Measurements from ENCODE around the gene PLEKHM1. TPM values are rescaled to one million over a fixed set of nuclear protein-coding genes. Genes with fewer than 3 reads are reported as not detected.

Gene PLEKHM1
- total and polyA plus RNA-seq, 2 of the 13 experiments (the other 11 are each of a cell fraction or from before 2014, with no cell fraction given), result 7.6 to 13.5 TPM

- 0 out of 2 replicates have a peak, but pooled peaks have one; percentile 7 for TF ChIP-seq ZNF281 (CRISPR knock-in tag; IDR thresholded peaks at IDR 0.05; ENCODE audit: borderline replicate concordance)
- peak; percentile 54; the same call in 1 of the 2 replicates for TF ChIP-seq SP5 (CRISPR knock-in tag; IDR thresholded peaks at IDR 0.05; ENCODE audit: borderline replicate concordance, low read depth)
- TF ChIP-seq ZNF768 (CRISPR knock-in tag; IDR thresholded peaks at IDR 0.05), result peak; percentile 96
- TF ChIP-seq ZNF496 (CRISPR knock-in tag; IDR thresholded peaks at IDR 0.05; ENCODE audit: insufficient replicate concordance), result no peak
- TF ChIP-seq TEAD3 (CRISPR knock-in tag; optimal IDR thresholded peaks at IDR 0.05; ENCODE audit: borderline replicate concordance), result peak; percentile 10
- TF ChIP-seq ZBTB49 (CRISPR knock-in tag; IDR thresholded peaks at IDR 0.05; ENCODE audit: borderline replicate concordance), result no peak
- TF ChIP-seq TBP (CRISPR knock-in tag; IDR thresholded peaks at IDR 0.05), result no peak
- TF ChIP-seq LCORL (IDR thresholded peaks at IDR 0.05), result peak; percentile 84
- no peak for TF ChIP-seq LCORL (CRISPR knock-in tag; IDR thresholded peaks at IDR 0.05)
- no peak for TF ChIP-seq SOX13 (IDR thresholded peaks at IDR 0.05)
- TF ChIP-seq SOX13 (CRISPR knock-in tag; conservative IDR thresholded peaks at IDR 0.05 in 1 of 2, IDR thresholded peaks at IDR 0.05 in 1 of 2), result 0 out of 4 replicates have a peak, but pooled peaks of 1 of the 2 experiments have one; percentile 11
- TF ChIP-seq ZSCAN29 (CRISPR knock-in tag; conservative IDR thresholded peaks at IDR 0.05), result no peak
- 0 out of 2 replicates have a peak, but pooled peaks have one; percentile 18 for TF ChIP-seq ZBTB33 (CRISPR knock-in tag; IDR thresholded peaks at IDR 0.05)
- TF ChIP-seq IRF9 (CRISPR knock-in tag; IDR thresholded peaks at IDR 0.05; ENCODE audit: borderline replicate concordance), result no peak
- TF ChIP-seq GATAD2A (CRISPR knock-in tag; IDR thresholded peaks at IDR 0.05), result 0 out of 2 replicates have a peak, but pooled peaks have one; percentile 23
- 0 out of 2 replicates have a peak, but pooled peaks have one; percentile 9 for TF ChIP-seq ARID5B (CRISPR knock-in tag; IDR thresholded peaks at IDR 0.05)
These were observed 50.3 kb downstream of the PLEKHM1 start (continued) for GRCh38 chr17:45440161-45440778.
